ENCODE data around the gene CMTM5.
"Not testable (repeated sequence)": the region's sequence is repeated elsewhere in the genome, so short reads cannot be mapped to it uniquely, and the experiment has no call there.

The CMTM5 gene

DNA sequence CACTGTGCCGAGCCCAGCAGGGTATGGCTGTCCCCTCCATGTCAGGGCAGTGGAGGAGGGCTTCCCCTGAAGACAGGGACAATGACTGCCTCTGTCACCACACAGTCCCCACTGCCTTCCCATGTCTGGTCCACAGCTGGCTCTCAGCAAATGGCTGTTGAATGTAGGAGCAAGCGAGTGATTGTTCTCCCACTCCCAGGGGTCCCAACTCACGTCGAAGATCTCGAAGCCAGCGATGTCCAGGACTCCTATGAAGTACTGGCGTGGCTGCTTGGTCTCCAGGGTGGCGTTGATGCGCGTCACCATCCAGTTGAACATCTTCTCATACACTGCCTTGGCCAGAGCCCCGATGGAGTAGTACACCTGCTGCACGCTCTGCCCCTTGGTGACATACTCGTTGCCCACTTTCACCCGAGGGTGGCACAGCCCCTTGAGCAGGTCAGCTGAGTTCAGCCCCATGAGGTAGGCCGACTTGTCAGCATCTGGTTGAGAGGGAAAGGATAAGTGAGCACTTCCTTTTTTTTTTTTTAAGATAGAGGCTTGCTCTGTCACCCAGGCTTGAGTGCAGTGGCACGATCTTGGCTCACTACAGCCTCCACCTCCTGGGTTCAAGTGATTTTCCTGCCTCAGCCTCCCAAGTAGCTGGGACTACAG lies 23.8 kb downstream of the CMTM5 start:
- not testable (repeated sequence) for DNase-seq

GRCh38 chr14:23401291-23401690 lies 24.4 kb downstream of the CMTM5 start:
- no peak for DNase-seq

GRCh38 chr14:23402296-23403138 lies 25.7 kb downstream of the CMTM5 start:
- DNase-seq = no peak

DNA sequence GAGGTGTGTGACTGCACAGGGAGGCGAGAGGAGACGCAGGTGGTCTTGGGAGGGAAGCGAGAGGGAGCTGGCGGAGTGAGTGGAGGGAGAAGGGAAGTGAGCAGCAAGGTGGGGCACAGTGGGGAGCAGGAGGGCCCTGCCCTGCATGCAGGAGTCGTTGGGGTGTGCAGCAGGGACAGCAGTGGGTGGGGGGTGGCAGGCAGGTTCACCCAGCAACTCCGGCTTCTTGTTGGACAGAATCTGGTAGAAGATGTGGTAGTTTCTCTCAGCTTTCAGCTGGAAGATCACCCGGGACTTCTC lies 26.2 kb downstream of the CMTM5 start:
- no peak for DNase-seq

- no peak for DNase-seq
Observed at GRCh38 chr14:23403908-23404307, 27.1 kb downstream of the CMTM5 start.

DNA sequence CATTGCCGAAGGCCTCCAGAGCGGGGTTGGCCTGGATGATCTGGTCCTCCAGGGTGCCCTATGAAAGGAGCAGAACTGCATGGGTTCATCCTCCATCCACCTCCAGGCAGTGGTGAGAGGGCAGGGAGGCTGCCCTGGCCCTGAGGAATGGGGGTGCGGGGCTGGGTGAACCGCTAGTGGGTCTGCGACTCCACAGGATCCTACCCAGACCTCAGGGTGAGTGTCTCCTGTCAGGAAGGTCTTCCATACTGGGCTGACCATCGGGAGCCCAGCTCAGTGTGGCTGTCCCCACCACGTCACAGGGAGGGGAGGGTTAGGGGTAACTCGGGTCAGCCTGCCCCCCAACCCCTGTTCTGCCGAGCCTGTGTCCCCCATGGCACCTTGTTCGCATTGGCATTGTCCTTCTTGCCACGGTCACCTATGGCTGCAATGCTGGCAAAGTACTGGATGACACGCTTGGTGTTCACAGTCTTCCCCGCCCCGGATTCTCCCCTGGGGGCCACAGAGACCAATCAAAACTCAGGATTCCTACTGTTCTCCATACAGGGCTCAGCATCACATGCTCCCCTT lies 27.6 kb downstream of the CMTM5 start:
- no peak for DNase-seq

- DNase-seq = no peak
Observed at GRCh38 chr14:23405096-23405495, 28.2 kb downstream of the CMTM5 start.

GRCh38 chr14:23405516-23406025 lies 28.7 kb downstream of the CMTM5 start:
- no peak for DNase-seq

- DNase-seq = no peak
Observed at GRCh38 chr14:23406244-23406643, 29.4 kb downstream of the CMTM5 start.

DNA sequence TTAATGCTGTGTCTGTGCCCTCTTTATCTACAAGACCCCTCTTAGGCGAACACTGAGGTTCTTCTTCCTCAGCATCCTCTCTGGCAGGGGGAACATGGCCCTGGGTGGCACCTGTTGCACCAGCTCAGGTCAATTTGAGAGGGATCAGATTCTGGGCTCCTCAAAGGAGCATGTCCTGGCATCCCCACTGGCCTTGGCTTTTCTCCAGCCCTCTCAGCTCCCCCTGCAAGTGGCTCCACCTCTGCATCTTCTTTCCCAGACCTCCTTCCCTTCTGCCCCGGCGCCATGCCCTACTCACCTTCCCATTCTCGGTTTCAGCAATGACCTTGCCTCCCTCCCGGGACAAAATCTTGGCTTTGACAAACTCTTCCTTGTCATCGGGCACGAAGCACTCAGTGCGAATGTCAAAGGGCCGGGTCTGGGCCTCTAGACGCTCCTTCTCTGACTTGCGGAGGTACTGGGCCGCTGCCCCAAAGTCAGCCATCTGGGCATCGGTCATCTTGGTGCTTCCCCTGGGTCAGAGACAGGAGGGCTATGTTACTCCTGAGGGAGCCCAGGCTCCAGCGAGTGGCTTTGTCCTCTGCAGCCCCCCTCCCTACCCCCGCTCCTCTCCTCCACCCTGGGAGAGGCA lies 30.0 kb downstream of the CMTM5 start:
- no peak for DNase-seq

DNA sequence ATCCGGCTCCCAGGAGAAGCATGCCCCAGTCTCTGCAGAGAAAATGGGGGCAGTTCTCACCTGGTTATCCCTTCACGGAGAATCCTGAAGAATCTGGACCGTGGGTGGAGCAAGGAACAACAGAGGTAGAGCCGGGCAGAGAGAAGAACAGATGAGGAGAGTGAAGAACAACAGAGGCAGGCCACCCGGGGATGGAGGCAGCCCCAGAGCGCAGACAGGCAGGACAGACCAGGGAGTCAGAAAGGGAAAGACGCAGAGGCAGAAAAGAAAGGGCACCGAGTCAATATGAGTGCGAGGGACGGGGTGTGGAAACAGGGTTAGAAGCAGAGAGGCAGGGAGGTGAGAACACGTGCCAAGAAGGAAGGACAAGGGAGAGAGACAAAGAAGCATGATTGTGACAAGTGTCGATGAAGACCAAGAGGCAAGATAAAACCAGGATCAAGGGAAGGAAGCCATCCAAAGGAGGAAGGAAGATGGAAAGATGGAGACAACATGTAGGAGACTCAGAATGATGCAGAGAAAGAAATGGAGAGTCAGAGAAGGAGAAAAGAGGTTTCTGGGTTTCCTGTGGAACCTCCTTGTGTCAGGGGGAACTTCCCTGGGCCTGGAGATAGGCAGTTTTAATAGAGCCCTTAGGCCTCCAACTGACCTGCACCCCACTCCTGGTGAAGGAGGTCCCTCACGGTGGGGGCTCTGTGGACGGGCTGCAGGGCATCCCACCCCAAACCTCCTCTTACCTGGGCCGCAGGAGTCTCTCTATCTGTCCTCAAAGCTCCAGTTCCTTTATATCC lies 30.9 kb downstream of the CMTM5 start, which contains the start of gene MYH6:
MYH6 (minus strand) TSS at position 758 of the 791 bp plus-strand sequence. CDS start 1,050 bp downstream, outside the sequence.
- DNase-seq = no peak

- DNase-seq = no peak
Observed at GRCh38 chr14:23408307-23408630, 31.4 kb downstream of the CMTM5 start.

- no peak for DNase-seq
Observed at GRCh38 chr14:23409475-23409874, 32.6 kb downstream of the CMTM5 start.

- no peak for DNase-seq
Observed at GRCh38 chr14:23409966-23410635, 33.3 kb downstream of the CMTM5 start.

DNA sequence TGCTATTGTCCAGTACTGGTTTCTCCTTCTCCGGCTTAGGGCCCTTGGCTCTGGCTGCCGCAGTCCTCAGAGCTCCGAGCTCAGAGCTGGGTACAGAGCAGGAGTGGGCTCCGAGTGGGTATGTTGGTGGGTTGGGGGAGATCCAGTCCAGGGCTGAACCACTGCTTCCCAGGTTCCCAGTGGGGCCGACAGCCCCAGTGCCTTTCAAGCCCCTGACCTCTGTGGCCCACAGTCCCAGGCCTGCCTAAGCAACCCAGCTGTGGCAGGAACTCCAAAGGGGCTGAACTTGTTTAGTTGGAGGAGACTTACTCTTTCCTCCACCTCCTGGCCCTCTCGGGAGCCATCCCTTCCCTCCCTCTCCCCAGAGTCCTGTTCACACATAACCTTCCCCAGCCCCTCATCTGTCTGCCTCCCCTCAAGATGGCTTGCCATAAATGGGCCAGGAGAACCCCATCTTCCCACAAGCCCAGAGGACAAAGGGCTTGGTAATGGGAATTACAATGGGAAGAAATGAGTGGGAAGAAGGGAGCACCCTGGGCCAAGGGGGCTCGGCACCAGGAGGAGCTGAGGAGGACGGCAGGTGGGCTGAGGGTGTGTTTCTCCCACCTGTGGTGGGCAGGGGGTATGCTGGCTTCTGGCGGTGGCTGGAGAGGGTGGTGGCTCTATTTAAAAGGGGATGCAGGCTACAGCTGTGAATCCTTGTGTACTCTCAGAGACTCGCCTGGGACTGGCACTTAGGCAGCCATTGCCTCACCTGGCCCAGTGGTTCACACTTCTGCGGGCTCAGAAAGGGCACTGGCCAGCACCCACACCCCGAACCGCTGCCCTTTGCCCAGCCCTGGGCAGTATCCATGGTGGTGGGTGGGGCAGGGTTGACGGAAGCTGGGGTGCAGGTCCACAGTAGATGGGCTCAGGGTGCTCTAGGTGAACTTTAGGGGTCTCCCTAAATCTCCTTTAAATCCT lies 35.0 kb downstream of the CMTM5 start:
- DNase-seq = no peak

- no peak for DNase-seq
Observed at GRCh38 chr14:23413681-23414080, 36.8 kb downstream of the CMTM5 start.

GRCh38 chr14:23414254-23414653 lies 37.4 kb downstream of the CMTM5 start:
- no peak for DNase-seq

DNA sequence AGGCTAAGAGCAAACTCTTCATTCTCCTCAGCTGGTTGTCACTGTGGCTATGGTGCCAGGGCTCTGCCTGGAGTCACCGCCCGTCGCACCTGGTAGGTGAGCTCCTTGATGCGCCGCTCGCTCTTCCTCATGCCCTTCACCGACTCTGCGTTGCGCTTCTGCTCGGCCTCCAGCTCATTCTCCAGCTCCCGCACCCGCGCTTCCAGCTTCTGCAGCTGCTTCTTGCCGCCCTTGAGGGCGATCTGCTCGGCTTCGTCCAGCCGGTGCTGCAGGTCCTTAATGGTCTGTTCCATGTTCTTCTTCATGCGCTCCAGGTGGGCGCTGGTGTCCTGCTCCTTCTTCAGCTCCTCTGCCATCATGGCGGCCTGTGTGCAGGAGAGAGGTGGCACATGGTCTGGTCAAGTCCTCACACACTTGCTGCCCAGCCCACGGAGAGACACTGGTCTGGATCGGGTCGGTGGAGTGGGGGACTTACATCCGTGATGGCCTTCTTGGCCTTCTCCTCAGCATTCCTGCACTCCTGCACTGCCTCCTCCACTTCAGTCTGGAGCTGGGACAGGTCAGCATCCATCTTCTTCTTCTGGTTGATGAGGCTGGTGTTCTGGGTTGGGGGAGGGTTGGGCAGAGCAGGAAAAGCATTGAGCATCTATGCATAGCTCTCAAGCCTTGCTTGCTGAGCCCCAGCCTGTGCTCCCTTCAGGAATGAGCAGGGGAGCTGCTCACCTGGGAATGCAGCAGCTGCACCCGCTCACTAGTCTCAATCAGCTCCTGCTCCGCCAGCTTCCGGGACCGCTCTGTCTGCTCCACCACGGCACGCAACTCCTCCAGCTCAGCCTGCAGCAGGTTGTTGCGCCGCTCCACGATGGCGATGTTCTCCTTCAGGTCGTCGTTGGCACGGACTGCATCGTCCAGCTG lies 38.3 kb downstream of the CMTM5 start:
- no peak for DNase-seq

DNA sequence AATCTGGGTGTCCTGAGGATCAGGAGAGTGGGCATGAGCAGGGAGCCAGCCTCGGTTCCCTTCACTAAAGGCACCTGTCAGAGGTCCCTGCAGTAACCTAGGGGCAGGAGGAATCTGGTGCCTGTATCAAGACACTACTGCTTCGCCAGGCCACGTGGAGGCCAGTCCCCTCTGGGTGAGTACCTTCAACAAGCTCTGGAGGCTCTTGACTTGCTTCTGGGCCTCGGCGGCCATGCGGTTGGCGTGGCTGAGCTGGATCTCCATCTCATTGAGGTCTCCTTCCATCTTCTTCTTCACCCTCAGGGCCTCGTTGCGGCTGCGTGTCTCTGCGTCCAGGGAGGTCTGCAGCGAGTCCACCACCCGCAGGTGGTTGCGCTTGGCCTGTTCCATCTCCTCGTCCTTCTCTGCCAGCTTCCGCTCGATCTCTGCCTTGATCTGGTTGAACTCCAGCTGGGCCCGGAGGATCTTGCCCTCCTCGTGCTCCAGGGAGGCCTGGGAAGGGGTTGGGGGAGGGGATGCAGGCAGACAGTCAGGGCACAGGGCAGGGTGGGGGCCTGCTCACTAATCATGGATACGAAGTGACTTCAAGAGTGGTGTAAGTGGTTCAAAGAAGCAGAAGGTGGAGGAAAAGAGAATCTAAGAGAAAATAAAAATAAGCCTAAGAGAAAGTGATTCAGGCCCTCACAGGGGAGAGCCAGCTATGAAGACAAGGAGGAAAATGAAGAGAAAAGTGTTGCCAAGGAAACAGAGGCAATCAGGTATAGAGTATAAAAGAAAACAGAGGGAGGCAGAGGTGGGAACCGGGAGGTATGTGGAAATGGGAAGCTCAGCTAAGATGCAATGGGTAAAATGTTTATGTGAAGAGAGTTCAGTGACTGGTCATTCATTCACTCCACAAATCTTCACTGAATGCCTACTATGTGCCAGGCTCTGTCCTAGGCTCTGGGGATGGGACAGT lies 39.3 kb downstream of the CMTM5 start:
- no peak for DNase-seq
